Fibroblast of lung (primary cell): Measurements from ENCODE around the gene RUBCN.
"Not testable (repeated sequence)": the region's sequence is repeated elsewhere in the genome, so short reads cannot be mapped to it uniquely, and the experiment has no call there.

Experiments
- EZH2 ChIP-seq: IDR thresholded peaks from 2 replicates; pipeline ENCODE4 v1.5.1; 2012; ENCODE audit warnings: low read length, control low read depth, mild to moderate bottlenecking; ENCODE audit errors: missing control alignments
- TF ChIP-seq, protein P1 (sequence below), 2 donors: IDR thresholded peaks in 1 of 2; conservative IDR thresholded peaks in 1 of 2; 1 replicate in 1 of 2; 2 replicates in 1 of 2; pipeline ENCODE4 v1.5.1; 2011 to 2012; ENCODE audit warnings: low read length in 2 of 2, control low read depth in 1 of 2, inconsistent platforms in 1 of 2, low read depth in 1 of 2, mild to moderate bottlenecking in 1 of 2

DNA sequence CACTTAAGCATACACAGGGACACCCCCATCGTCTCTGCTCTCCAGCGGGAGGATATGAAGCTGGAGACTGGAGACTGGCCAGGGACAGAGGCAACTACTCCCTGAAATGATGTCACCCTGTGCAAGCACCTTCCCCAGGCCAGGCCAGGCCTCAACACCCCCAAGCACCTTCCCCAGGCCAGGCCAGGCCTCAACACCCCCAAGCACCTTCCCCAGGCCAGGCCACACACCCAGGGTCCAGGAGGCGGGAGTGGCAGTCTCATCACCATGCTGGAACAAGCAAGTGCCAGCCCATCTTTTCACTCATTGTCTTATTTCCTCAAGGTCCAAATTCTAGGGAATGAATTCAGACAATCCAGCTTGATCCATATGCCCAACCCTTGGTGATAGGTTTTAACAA, 69.4 kb downstream of the RUBCN start:
- TF ChIP-seq, protein P1, sequence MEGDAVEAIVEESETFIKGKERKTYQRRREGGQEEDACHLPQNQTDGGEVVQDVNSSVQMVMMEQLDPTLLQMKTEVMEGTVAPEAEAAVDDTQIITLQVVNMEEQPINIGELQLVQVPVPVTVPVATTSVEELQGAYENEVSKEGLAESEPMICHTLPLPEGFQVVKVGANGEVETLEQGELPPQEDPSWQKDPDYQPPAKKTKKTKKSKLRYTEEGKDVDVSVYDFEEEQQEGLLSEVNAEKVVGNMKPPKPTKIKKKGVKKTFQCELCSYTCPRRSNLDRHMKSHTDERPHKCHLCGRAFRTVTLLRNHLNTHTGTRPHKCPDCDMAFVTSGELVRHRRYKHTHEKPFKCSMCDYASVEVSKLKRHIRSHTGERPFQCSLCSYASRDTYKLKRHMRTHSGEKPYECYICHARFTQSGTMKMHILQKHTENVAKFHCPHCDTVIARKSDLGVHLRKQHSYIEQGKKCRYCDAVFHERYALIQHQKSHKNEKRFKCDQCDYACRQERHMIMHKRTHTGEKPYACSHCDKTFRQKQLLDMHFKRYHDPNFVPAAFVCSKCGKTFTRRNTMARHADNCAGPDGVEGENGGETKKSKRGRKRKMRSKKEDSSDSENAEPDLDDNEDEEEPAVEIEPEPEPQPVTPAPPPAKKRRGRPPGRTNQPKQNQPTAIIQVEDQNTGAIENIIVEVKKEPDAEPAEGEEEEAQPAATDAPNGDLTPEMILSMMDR (conservative IDR thresholded peaks at IDR 0.05 in 1 of 2, IDR thresholded peaks at IDR 0.05 in 1 of 2; ENCODE audit: low read depth in 1 of 2, low read length in 2 of 2): not testable (repeated sequence)
- TF ChIP-seq EZH2: not testable (repeated sequence)
